Fibroblast of skin of left biceps (primary cell): ENCODE data around the gene SARNP.
"Not testable (repeated sequence)": the region's sequence is repeated elsewhere in the genome, so short reads cannot be mapped to it uniquely, and the experiment has no call there.

Experiments used
- DNase-seq, 2 experiments: peaks; one replicate each; pipeline ENCODE4 v3.0.0-alpha.2; 2013; ENCODE audit warnings: low read depth in 2 of 2

SARNP gene, protein sequence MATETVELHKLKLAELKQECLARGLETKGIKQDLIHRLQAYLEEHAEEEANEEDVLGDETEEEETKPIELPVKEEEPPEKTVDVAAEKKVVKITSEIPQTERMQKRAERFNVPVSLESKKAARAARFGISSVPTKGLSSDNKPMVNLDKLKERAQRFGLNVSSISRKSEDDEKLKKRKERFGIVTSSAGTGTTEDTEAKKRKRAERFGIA

GRCh38 chr12:55817345-55818139, at the start of gene SARNP, which contains the start of gene ORMDL2:
TSS of gene SARNP (minus strand) at chr12:55817724. CDS start at chr12:55817701, 23 bp downstream.
TSS of gene ORMDL2 (plus strand) at chr12:55818041. CDS start at chr12:55819000, 959 bp downstream.
- peak; percentile 99 for DNase-seq

DNA sequence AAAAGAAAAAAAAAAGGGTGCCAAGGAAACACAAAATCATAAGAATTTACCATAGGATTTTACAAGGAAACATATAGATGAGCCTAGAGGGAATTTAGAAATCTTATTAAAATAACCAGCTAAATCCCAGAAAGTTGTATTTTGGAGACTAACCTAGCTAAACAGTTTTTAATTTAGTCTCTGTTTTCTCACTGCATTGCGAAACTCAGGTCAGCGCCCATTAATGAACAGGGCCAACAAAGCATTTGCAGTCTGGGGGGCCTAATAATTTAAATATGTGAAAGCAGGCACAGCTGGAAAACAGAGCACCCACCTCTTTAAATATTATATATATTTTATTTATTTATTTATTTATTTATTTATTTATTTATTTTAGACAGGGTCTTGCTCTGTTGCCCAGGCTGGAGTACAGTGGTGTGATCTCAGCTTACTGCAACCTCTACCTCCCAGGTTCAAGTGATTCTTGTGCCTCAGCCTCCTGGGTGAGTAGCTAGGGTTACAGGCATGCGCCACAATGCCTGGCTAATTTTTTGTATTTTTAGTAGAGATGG, 49.0 kb upstream of the SARNP start:
- not testable (repeated sequence) for DNase-seq

DNA sequence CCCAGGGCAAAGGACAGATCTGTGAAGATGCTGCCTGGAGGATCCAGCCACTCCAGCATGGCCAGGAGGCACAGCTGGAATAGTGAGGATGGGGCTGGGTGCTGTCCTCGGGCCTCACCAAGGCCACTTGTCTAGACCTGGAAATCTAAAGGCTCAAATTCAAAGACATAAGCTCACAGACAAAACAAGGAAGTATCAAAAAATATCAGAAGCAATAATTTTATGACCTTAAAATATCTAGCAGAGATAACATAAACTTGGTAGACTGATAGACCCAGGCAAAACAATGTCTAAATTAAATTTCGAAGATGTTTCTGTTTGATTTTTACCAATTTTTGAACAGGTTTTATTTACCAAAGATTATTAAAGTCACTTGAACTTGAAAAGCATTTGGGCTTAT, 47.8 kb upstream of the SARNP start:
- DNase-seq = no peak

GRCh38 chr12:55862931-55863330, 45.4 kb upstream of the SARNP start:
- not testable (repeated sequence) for DNase-seq

DNA sequence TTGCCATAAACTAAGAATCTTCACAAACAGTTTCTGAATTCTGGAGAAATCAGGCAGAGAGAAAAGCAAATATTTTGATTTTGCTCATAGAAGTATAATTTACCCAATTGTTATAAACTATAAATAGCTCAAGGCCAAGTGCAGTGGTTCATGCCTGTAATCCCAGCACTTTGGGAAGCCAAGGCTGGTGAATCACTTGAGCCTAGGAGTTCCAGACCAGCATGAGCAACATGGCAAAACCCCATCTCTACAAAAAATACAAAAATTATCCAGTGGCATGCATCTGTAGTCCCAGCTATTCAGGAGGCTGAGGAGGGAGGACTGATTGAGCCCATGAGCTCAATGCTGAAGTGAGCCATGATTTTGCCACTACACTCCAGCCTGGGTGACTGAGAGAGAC, 44.8 kb upstream of the SARNP start:
- DNase-seq = no peak

DNA sequence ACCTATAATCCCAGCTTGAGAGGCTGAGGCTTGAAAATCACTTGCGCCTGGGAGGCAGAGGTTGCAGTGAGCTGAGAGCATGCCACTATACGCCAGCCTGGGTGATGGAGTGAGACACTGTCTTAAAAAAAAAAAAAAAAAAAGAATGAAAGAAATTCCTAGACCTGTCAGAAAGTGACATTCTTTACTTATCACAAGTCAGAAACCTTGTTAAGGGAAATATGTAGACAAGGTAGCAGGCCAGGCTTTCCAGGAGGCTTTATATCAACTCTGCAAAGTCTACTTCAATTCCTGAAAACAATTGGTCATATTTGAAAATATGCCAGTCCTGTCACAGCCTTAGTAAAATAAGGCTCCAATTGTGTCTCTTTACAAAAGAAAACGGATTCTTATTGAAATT, 44.3 kb upstream of the SARNP start:
- no peak for DNase-seq

- DNase-seq = no peak
These were observed 43.9 kb upstream of the SARNP start for GRCh38 chr12:55861396-55861795.

- no peak for DNase-seq
These were observed 35.2 kb upstream of the SARNP start for GRCh38 chr12:55852740-55853139.

GRCh38 chr12:55850893-55851292, 33.4 kb upstream of the SARNP start:
- DNase-seq = no peak

DNA sequence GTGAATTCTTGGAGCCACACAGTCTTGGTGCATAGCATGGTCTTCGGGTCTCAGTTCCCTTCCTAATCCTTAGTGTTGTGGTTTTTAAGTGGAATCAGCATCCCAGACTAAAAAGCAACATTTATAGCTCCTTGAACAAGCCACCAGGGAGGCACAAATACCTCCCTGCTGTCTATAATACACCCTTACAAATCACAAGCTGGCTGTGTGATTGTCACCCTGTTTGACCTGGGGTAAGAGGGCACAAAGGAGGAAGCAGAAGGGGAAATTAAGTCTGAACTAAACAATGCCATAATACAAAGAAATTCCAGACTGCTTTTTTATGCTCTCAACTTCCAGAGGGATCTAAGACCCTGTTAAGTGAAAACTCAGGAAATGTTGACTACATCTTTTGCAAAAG, 32.9 kb upstream of the SARNP start:
- DNase-seq = no peak

- DNase-seq = no peak
These were observed 32.3 kb upstream of the SARNP start for GRCh38 chr12:55849616-55850343.

GRCh38 chr12:55847603-55848291, 30.2 kb upstream of the SARNP start:
- DNase-seq = peak; percentile 99

GRCh38 chr12:55847033-55847432, 29.5 kb upstream of the SARNP start:
- DNase-seq = peak; percentile 29 to 42

DNA sequence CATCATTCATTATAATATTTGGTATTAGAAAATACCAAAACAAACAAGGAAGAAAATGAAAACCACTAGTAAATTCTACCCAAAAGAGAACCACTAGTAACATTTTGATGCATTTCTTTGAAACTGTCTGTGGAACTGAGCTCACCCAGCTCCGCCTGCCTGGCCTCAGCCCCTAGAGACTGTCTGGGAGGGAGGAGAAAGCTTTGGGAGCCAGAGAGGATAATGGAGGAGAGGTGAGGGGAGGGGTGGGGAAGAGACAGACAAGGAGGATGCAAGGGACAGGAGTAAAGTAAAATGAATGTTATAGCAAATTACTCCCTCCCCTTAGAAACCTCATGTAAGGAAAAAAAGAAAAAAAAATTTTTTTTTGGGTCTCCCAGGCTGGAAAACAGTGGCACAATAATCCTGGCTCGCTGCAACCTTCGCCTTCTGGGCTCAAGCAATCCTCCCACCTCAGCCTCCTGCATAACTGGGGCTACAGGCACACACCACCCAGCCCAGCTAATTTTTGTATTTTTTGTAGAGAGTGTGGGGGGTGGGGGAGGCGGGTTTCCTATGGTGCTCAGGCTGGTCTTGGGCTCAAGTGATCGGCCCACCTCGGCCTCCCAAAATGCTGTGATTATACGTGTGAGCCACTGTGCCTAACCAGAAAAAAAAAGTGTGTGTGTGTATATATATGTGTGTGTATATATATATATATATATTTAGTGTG, 28.4 kb upstream of the SARNP start:
- DNase-seq = no peak

DNA sequence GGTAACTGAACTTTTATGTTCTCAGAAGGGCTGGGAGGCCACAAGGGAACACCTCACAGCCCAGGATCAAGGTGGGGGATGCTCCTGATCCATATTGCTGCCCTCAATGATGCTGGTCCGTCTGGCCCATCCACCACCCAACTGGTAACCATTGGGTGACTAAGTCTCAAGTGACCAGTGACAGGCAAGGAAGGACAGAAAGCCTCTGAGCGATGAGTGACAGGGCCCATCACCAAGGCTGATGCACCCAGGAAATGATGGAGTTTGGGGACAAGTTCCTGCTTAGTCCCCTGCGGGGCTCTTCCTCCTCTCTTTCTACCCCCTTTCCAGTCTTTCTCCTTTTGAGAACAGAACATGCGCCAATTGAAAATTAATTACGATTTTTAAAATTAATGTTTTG, 27.8 kb upstream of the SARNP start:
- no peak for DNase-seq

- DNase-seq = no peak
These were observed 27.4 kb upstream of the SARNP start for GRCh38 chr12:55844961-55845360.

- DNase-seq = no peak
These were observed 25.9 kb upstream of the SARNP start for GRCh38 chr12:55843431-55843830.

- peak; percentile 57 to 58 for DNase-seq
These were observed 25.3 kb upstream of the SARNP start, which contains the start of gene MMP19 for GRCh38 chr12:55842681-55843429. TSS of gene MMP19 (minus strand) at chr12:55842936. CDS start at chr12:55842830, 106 bp downstream.

DNA sequence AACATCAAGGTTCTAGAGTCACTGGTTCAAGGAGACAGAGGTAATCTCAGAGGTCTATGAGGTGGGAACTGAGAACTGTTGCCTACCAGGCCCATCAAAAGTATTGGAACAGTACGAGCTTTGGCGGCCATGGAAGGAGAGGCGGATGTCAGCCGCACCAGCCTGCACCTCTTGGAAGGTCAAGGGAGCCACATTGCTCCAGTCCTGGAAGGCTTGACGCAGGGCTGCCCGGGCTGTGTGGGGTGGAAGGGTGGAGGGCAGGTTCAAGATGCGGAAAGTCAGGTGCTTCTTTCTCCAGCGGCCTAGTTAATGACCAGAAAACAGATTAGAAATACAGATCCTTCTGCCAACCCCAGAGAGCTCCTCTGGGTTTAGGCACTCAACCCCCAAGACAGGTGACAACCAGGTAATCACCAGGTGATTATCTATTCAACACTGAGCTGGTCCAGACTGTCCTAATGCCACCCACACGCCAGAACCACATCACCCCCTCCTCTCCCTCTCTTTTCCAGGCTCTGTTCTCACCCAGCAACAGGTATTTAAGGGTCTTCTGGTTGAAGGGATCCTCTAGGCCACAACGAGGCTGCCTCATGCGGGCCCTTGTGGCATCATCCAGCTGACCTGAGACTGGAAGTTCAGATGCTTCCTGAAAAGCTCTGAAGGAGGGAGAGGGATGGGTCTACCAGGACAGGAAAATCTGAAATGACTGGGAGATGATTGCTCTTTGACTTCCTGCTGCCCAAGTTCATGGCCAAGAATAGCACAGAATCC, 23.2 kb upstream of the SARNP start:
- no peak for DNase-seq
